ENCODE results near the gene NEURL1.

The NEURL1 gene

DNA sequence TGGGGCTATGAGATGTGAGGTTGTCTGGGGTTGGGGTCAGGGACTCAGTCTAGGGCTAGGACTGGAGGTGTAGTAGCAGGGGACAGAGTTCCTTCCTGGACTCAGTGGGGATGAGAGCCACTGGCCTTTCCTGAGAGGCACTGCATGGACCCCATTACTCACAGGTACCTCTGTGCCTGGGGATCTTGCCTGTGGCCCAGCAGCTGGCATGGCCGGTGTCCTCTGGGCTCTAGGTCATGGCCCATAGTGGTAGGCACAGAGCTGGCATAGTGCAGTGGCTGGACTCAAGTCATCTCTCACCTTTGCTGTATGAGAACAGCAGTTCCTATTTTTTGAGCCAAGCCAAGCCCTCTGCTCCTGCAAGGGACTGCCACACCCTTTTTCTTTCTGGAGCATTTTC is 51.9 kb downstream of the NEURL1 start:
- DNase-seq, result no peak

DNA sequence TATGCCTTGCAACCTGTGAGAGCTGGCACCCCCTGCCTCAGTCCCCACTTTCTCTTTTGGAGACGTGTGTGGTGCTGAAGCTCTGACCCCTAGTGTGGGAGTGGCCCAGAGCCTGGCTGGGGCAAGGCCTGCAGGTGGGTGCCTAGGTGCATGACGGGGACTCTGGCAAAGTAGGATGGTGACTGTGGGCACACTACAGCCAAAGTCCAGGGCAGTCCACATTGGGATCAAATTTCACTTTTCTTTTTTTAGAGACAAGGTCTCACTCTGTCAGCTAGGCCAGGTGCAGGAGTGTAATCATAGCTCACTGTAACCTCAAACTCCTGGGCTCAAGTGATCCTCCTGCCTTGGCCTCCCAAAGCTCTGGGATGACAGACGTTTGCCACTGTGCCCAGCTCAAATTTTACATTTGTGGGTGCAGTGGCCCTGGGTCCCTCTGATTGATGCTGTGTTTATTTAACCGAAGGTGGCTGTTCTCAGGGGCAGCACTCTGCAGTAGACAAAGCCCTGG is 52.3 kb downstream of the NEURL1 start:
- DNase-seq, result no peak

DNA sequence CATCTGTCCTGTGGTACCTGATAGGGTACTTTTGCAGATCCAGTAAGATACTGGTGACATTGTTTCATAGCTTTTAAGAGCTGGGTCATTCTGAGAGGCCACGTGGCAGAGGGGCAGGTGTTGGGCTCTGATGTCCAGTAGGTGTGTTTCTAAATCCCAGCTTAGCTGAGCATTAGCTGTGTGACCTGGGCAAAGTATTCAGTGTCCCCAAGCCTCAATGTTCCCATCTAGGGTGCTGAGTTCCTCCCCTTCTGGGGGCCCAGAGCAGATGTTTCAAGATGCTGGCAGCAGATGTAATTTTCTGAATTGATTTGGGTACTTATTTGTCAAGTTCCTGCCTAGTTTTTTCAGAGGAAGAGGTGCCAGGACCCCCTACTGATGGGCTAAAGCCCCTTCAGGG is 52.9 kb downstream of the NEURL1 start:
- DNase-seq, result no peak

DNA sequence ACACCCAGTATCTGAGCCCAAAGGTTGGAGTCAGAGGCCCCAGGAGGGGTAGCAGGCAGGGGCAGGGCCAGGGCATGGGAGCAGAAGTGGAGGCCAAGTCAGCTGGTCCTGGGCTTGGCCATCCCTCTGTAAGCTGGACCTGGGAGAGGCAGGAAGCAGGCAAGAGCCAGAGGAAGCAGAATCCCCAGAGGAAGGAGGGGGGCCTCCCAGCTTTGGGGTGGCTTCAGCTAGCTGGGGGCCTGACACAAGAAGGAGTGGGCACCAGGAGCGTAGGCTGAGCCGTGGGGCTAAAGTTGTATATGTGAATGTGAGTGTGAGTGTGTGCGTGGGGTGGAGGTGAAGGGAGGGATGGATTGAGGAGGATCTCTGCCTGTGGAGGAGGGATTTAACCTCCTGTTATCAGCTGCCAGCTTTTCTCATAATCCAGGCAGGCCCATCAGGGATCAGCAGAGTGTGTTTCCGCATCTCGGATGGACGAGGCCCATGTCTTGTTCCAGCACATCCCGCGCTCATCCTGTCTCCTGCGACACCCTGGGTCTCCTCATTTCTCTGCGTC is 54.0 kb downstream of the NEURL1 start:
- DNase-seq, result no peak

DNA sequence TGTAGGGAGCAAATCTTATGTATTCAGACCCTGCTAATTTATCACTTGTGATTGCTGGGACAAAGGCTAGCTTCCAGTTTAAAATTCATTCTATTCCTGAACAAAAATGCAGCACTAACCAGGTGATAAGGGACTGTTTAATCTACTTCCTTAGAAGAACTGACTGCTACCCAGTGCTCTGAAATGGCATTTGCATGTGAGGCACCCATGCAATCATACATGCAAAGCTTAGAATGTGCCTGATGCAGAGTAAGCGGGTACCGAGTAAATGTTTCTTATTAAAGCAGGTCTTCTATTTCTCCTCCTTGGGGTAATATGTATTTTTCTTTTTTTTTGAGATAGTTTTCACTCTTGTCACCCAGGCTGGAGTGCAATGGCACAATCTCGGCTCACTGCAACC is 54.5 kb downstream of the NEURL1 start:
- no peak for DNase-seq

DNA sequence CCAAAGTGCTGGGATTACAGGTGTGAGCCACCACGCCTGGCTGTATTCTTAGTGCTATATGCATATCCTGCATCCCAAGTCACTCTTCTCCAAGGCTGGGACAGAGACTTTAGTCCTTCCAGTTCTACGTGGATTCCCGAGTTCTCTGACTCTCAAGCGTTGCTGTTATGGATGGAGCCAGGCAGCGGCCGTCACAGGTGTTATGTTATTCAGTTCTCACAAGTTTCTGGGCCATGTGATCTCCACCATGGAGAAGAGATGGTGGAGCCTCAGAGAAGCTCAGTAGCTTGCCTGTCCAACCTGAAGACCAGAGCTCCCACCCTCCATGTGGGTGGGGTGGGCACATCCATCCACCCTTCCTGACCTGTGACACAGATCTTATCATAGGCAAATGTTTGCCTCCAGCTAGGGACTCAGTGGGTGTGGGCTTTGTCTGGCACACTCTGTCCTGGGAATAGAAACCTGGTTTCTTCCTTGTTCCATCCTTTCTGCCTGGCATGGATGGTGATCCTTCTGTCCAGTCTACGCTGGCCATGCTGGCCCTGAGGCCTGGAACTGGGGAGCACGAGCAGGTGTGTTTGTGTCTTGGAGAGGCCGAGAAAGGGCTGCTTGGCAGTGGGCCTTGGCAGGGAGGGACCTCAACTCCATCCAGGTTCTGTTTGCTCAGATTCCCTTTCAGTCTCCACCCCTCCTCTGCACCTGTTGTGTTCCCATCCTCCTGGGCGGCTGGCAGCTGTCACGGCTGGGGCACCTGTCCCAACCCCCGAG is 55.3 kb downstream of the NEURL1 start:
- no peak for DNase-seq

DNA sequence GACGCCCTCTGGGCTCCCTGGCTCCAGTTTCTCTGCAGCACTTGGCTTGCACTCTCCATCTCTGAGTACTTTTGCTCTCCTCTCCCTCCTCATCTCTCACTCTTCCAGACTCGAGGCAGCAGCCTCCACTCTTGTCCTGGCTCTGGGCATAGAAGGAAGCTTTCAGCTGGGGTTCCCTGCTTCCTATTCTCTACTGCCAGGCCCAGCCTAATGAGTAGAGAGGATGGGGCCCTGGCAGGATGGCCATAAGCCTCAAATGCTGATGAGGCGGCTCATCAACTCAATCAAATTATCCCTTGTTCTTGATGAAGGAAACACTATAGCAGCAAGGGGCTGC is 55.8 kb downstream of the NEURL1 start:
- DNase-seq, result no peak

DNA sequence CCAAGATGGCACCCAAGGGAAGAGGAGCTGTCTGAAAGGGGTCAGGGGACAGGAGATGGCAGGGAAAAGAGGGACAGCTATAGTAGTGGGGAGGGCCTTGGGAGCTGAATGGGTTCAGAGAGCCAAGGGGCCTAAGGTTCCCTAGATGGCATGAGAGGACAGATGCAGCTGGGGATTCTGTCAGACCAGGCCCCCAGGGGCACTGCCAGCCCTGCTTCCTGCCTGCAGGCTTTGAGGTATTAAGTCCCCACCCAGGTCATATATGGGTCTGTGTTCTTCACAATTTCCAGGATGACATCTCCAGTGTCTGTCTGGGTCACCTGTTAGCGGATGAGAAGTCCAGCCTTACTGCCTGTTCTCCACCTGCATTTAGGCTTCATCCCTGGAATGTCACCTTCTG is 56.7 kb downstream of the NEURL1 start:
- DNase-seq, result no peak

DNA sequence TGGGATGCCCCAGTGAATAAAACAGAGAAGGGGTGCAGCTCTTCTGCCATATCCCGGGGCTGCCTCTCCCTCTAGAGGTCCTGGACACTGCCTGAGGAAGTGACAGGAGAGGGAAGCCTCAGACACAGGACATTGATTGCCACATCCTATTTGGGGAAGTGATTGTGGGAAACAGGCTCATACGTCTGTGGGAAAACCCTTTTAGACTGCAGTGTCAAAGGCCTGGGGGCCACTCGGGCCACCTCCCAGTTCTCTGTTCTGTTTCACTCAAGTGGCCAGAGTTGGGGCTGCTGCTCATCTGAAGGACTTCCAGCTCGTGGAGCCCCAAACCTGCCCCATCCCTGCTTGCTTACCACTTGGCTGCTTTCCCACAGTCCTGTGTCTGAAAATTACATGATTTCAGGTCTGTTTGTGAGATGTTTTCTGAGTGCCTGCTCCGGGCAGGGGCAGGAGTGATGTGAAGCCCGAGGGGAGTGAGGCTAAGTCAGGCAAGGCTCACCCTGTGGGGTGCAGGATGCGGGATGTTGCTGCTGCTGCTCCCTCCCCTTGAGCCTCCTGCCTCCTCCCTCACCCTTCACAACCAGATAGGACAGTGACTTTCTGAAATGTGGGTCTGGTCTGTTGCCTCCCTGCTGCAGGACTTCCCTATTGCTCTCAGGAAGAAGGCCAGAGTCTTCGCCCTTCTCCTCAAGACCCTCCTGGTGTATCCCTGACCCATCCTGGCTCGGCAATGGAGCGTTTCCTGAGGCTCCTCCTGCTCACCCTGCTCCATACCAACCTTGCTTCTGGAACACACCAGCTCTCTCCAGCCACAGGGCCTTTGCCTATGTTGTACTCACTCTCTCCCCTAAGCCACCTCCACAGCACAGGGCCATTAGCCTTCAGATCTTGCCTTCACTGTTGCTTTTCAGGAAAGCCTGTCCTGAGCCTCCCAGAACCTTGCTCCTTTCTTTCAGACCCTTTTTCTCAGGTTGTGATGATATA is 58.4 kb downstream of the NEURL1 start:
- DNase-seq, result no peak

DNA sequence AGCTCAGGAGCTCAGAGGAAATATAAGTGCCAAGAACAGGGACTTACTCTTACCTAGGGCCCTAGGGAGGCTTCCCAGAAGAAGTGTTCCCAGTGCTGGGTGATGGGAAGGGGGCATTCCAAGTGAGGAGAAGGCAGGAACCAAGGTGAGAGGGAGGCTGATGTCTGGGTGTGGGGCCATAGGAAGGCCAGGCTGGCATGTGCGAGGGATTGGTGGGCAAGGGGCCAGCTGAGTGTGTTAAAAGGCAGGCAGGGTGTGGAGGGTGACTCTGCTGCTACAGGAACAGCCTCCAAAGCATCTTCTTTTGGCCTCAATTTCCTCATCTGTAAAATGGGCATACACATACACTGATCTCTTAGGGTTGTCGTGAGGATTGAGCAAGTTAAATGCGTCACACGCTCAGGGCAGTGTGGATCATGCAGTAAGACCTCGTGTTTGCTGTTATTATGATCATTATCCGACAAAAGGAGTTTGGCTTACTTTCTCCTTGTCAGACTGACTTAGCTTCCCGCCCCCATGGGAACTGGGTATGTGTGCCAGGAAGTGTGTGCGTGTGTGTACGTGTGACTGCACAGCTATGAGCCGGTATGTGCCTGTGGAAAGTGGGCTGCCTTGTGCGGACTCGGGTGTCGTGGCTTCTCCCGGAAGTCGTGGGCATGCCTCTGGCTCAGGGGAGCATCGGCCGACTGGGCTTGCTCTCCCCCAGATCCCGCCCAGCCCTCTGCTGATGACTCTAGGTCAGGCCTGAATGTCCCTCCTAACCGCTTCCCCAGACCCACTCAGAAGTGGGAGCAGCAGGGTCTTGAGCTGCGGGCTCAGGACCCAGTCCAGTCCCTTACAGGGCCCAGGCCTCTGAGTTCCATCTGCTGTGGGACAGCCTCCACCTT is 59.6 kb downstream of the NEURL1 start:
- no peak for DNase-seq

DNA sequence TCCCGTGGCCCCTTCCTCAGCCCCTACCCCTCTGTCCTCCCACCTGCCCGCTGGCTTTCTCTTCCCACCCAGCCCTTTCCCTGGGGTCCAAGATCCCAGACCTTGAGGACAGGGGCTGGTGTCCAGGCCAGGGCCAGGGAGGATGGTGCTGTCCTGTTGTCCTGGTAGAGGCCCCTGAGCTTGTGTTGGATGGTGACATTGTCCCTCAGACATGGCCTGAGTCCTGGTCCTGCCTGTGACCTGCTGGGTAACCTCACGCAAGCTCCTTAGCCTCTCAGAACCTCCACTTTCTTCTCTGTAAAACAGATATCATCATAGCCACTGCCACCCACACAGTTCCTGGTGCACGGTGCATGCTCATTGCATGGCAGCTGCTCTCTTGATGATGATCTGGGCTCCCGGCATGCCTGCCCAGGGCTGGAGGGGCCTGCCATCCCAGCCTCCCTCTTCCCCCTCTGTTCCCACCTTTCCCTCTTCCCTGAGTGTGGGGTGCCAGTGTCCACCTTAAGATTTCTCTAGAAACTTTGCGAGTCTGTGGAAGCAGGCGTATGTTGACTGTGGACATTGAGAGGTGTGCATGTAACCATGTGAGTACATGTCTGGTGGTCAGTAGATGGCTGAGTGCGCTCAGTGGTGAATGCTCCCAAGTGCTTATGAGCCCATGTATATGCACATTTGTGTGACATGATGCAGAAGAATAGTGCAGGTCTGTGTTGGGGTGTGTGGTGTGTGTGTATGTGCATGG is 60.4 kb downstream of the NEURL1 start:
- DNase-seq, result peak in 4 of 56 donors; percentile 15 to 49 (median 22)

DNA sequence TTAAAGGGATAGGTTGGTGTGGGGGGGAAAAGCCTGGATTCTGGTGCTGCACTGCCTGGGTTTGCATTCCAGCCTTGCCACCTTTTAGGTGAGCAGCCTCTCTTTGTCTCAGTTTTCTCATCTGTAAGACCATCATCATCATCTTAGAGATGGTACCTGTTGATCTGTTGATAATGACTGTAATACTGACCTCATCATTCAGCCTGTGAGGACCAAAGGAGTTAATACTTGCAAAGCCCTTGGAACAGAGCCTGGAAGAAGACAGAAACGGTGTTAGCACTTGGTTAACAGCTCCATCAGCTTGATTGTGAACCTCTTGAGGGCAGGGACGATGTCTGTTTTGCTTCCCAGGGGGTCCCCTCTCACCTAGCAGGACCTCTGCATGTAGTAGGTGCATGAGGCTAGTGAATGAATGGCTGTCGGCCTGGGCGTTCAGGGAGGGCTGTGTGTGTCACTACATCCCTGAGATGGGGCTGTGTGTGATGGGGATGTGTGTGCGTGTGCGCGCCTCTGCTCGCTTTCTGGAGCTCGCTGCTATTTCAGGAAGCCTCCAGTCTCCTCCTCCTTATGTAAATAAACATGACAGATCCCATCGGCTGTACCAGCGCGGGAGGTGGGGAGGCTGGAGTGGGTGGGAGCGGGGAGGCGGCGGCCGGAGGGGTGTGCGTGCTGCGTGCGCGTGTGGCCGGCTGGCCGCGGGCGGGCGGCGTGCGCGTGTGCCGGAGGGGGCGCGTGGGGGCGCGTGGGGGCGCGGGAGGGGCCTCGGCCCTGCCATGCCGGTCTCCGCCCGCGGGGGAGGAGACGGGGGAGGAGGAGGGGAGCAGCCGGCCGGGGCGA is 61.2 kb downstream of the NEURL1 start:
- peak in 34 of 56 donors; percentile 13 to 73 (median 40) for DNase-seq

DNA sequence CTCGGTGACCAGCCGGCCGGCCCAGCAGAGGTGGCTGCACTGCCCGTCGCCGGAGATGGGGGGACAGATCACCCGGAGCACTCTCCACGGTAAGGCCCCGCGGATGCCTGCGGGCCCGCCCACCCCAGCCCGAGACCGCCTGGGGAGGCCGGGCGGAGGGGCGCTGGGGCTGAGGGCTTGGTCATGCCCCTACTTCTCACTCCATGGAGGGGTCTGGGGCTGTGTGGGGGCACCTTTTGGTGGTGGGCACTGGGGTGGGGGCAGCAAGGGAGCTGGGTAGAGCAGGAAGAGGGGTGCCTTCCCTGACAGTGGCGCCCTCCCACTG is 61.8 kb downstream of the NEURL1 start:
- no peak for DNase-seq

DNA sequence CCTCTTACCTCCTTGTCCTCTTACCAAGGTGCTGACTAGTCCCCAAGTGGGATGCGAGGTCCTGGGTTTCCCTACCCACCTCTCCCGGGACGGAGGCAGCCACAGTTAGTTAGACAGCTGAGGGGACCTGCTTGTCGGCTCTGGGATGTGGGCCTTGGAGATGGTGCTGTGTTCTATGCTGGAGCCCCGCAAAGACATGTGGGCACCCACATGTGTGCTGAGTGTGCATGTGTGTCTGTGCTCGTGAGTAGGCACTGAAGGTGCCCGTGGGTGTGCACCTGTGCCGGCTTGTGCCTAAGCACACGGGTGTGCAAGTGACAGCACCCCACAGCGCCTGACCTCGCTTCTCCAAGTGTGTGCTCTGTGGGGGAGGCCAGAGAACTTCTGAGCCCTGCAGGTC is 62.2 kb downstream of the NEURL1 start:
- peak in 15 of 56 donors; percentile 11 to 54 (median 24) for DNase-seq

DNA sequence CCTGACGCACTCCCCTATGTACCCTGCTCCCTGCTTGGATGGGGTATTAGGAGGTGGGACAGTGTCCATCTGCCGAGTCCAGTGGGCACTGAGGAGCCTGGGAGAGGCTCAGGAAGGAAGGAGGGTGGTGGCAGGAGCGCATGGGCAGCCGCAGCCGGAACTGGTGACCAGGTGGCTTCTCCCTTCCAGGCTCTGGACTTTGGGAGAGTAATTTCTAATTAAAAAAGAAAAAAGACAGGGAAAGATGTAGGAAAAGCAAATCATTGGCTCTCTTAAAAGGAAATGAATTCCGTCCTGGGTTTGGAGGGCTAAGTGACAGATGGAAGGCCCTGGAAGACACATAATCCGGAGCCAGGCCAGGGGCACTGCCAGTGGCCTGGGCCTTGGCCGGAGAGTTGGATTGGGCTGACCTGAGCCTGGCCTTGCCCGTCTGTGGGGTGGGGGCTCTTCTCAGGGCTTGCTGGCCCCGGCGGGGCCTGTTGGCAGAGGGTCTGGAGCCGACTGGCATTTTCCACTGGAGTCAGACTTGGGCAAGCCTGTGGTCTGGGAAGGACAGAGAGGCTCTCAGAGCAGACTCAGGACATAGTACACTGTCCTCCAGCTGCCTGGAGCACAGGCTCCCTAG is 63.0 kb downstream of the NEURL1 start:
- no peak for DNase-seq

DNA sequence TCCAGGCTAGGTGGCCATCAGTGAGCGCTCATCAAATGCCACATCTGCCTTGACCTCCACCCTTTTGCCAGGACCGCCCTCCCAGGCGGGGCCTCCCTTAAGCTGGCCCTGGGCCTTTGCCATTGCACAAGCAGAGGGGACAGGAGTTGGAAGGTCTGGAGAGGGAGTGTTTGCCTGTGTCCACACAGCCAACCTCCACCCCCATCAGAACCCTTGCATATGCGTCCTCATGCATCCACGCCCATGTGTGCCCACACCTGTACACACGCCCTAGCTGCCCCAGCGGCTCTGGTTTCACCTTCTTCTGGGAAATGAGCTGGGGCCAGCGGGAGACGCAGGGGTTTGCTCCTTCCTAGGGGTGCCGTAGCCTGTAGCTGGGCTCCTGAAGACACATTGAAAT is 64.0 kb downstream of the NEURL1 start:
- DNase-seq, result no peak

DNA sequence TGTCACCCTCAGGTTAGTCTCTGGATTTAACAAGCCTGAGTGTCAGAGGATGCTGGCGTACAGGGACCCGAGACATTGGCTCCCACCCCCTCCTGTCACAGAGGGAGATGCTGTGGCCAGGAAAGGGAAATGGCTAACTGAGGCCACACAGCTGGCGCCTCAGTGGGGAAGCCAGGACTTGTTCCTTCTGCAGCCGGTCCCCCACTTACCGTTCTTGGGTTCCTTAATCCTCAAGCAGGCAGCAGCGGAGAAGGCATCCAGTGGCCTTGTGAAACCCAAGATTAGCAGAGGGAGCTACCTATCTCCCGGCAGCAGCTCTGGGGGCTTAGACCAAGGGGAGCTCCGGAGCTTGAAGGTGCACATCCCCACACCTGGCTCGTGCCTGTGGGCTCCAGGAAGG is 65.4 kb downstream of the NEURL1 start:
- no peak for DNase-seq

DNA sequence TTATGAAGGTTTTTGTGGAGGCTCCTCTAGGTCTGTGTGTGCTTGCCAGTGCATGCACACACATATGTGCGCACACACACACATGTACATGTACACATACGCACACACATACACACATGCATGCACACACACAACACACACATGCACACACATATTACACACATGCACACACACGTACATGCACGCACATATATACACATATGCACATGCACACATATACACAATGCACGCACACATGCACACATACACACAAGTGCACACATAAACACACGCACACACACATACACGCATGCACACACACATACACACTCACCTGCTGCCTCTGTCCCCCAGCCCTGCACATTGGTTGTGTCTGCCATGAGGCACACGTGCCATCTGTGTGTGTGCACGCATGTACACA is 66.3 kb downstream of the NEURL1 start:
- DNase-seq, result no peak

DNA sequence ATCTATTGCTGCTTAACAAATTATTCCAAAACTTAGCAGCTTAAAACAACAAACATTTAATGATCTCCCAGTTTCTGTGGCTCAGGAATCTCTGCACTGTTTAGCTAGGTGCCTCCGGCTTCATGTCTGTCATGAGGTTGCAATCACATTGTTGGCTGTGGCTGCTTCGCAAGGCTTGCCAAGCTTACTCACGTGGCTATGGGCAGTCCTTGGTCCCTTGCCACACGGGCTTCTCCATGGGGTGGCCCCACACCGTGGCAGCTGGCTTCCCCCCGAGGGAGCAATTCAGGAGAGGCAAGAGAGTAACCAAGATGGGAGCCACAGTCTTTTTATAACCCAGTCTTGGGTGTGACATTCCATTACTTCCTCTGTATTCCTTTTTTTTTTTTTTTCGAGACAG is 67.4 kb downstream of the NEURL1 start:
- DNase-seq, result no peak

Measured in nucleus accumbens (tissue), 56 donors.